ENCODE results near the gene USP28.

DNA sequence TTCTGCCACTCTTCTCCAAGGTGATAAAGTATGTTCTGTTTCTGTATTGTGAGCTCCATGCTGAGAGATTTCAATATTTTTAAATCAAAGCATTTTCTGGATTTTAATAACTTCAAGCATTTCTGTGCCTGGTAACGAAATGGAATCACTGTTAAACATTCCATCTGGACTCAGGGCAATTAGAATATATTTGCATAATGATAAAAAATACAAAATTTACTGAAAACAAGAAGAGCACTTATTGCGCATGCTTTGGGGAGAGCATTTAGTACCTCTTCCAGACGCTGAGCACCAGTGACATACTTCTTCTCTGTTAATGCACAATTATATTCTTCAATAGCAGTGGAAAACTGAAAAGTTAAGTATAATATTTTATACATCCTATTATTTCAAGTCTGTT is 115.1 kb downstream of the USP28 start:
- TF ChIP-seq GATA3 (IDR thresholded peaks at IDR 0.05; ENCODE audit: low read depth, low read length) = no peak
- TF ChIP-seq GATA2 (IDR thresholded peaks at IDR 0.05; ENCODE audit: low read depth, low read length) = no peak

Data from SH-SY5Y (cell line).